ENCODE data around the gene COQ10B.

COQ10B gene

GRCh38 chr2:197514754-197515153, 61.4 kb downstream of the COQ10B start:
- no peaks in the 10 kb centered on the region for H3K9me3 ChIP-seq (ENCODE audit: control insufficient read depth, low read length)
- no peak overlapping the region for H3K9ac ChIP-seq
- peak overlapping the region; percentile 85 for H3K4me2 ChIP-seq (ENCODE audit: low read length)
- H3K4me3 ChIP-seq (ENCODE audit: low read depth, low read length), result peak overlapping the region; percentile 70
- H3K36me3 ChIP-seq (ENCODE audit: control insufficient read depth, insufficient read depth, low read length), result no peaks in the 10 kb centered on the region
- peaks cover 40% of the 10 kb centered on the region for H3K79me2 ChIP-seq
- peak overlapping the region; percentile 92 for H3K27ac ChIP-seq
- H3K4me1 ChIP-seq, result peaks cover 10% of the 10 kb centered on the region
- H3K27me3 ChIP-seq (ENCODE audit: control insufficient read depth, insufficient read depth, low read length), result no peaks in the 10 kb centered on the region
- H2AFZ ChIP-seq, result peak overlapping the region; percentile 89
- TF ChIP-seq, protein P1, sequence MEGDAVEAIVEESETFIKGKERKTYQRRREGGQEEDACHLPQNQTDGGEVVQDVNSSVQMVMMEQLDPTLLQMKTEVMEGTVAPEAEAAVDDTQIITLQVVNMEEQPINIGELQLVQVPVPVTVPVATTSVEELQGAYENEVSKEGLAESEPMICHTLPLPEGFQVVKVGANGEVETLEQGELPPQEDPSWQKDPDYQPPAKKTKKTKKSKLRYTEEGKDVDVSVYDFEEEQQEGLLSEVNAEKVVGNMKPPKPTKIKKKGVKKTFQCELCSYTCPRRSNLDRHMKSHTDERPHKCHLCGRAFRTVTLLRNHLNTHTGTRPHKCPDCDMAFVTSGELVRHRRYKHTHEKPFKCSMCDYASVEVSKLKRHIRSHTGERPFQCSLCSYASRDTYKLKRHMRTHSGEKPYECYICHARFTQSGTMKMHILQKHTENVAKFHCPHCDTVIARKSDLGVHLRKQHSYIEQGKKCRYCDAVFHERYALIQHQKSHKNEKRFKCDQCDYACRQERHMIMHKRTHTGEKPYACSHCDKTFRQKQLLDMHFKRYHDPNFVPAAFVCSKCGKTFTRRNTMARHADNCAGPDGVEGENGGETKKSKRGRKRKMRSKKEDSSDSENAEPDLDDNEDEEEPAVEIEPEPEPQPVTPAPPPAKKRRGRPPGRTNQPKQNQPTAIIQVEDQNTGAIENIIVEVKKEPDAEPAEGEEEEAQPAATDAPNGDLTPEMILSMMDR (IDR thresholded peaks at IDR 0.05), result no peak

- H3K9ac ChIP-seq, result peak overlapping the region; percentile 22
- peak overlapping the region; percentile 85 for H3K4me2 ChIP-seq (ENCODE audit: low read length)
- TF ChIP-seq, protein P1 (IDR thresholded peaks at IDR 0.05), result no peak
- H3K79me2 ChIP-seq, result peaks cover 40% of the 10 kb centered on the region
- peaks cover 10% of the 10 kb centered on the region for H3K4me1 ChIP-seq
- H3K4me3 ChIP-seq (ENCODE audit: low read depth, low read length), result peak overlapping the region; percentile 70
- no peaks in the 10 kb centered on the region for H3K36me3 ChIP-seq (ENCODE audit: control insufficient read depth, insufficient read depth, low read length)
- H3K27ac ChIP-seq, result peak overlapping the region; percentile 92
- H2AFZ ChIP-seq, result peak overlapping the region; percentile 89
- H3K9me3 ChIP-seq (ENCODE audit: control insufficient read depth, low read length), result no peaks in the 10 kb centered on the region
- no peaks in the 10 kb centered on the region for H3K27me3 ChIP-seq (ENCODE audit: control insufficient read depth, insufficient read depth, low read length)
Observed at GRCh38 chr2:197515315-197515738, 62.0 kb downstream of the COQ10B start.

DNA sequence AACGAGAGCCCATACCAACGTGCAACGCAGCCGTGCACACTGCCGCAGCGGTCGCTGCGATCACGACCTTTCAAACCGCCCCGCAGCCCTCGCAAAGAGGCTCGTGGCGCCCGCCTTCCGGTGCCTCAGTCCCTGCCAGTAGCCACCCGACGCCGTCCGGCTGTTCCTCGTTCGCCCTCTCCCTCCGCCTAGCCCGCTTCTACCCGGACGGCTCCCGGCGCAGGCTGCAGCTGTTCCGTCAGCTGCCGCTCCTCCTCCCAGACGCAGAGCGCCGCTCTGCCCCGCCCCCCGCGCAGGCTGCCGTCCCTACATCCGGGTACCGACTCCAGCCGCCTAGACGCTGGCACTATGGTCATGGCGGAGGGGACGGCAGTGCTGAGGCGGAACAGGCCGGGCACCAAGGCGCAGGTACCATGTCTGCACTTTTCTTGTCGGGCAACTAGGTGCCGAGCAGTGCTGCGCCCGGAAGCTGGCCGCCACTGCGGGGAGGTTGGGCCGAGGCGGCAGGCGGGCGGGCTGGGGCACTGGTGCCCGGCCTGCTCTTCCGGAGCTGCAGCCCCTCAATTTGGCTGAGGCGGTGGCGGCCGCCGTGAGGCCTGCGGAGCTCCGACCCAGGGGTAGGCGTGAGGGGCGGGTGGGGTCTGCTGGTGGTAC, 62.5 kb downstream of the COQ10B start, which contains the start of gene MOB4:
TSS of gene MOB4 (plus strand) at position 328 of the 654 bp plus-strand sequence. CDS start at position 349, 21 bp downstream.
- Histone ChIP-seq H3K36me3 (ENCODE audit: control insufficient read depth, insufficient read depth, low read length) (no peaks in the 10 kb centered on the region), H3K79me2 (peaks cover 41% of the 10 kb centered on the region), H3K9me3 (ENCODE audit: control insufficient read depth, low read length) (no peaks in the 10 kb centered on the region), H3K27ac (peak within 1 kb of the TSS; percentile 92), H2AFZ (peak within 1 kb of the TSS; percentile 89), H3K4me1 (peaks cover 10% of the 10 kb centered on the region), H3K9ac (peak within 1 kb of the TSS; percentile 95), H3K4me2 (ENCODE audit: low read length) (peak within 1 kb of the TSS; percentile 85), H3K4me3 (ENCODE audit: low read depth, low read length) (peak within 1 kb of the TSS; percentile 70), H3K27me3 (ENCODE audit: control insufficient read depth, insufficient read depth, low read length) (no peaks in the 10 kb centered on the region)
- TF ChIP-seq, protein P1 (IDR thresholded peaks at IDR 0.05), result no peak

GRCh38 chr2:197516393-197516761, 63.0 kb downstream of the COQ10B start:
- H3K9me3 ChIP-seq (ENCODE audit: control insufficient read depth, low read length), result no peaks in the 10 kb centered on the region
- H3K4me3 ChIP-seq (ENCODE audit: low read depth, low read length), result peak overlapping the region; percentile 70
- H2AFZ ChIP-seq, result peak overlapping the region; percentile 89
- peak overlapping the region; percentile 92 for H3K27ac ChIP-seq
- peak overlapping the region; percentile 95 for H3K9ac ChIP-seq
- H3K79me2 ChIP-seq, result peaks cover 45% of the 10 kb centered on the region
- H3K4me1 ChIP-seq, result peaks cover 10% of the 10 kb centered on the region
- H3K27me3 ChIP-seq (ENCODE audit: control insufficient read depth, insufficient read depth, low read length), result no peaks in the 10 kb centered on the region
- H3K36me3 ChIP-seq (ENCODE audit: control insufficient read depth, insufficient read depth, low read length), result no peaks in the 10 kb centered on the region
- peak overlapping the region; percentile 85 for H3K4me2 ChIP-seq (ENCODE audit: low read length)
- TF ChIP-seq, protein P1 (IDR thresholded peaks at IDR 0.05), result no peak

GRCh38 chr2:197517150-197517549, 63.8 kb downstream of the COQ10B start:
- Histone ChIP-seq H2AFZ (no peak overlapping the region), H3K9me3 (ENCODE audit: control insufficient read depth, low read length) (no peaks in the 10 kb centered on the region), H3K27ac (no peak overlapping the region), H3K36me3 (ENCODE audit: control insufficient read depth, insufficient read depth, low read length) (no peaks in the 10 kb centered on the region), H3K79me2 (peaks cover 51% of the 10 kb centered on the region), H3K4me1 (peaks cover 10% of the 10 kb centered on the region), H3K27me3 (ENCODE audit: control insufficient read depth, insufficient read depth, low read length) (no peaks in the 10 kb centered on the region), H3K4me3 (ENCODE audit: low read depth, low read length) (peak overlapping the region; percentile 70), H3K9ac (no peak overlapping the region), H3K4me2 (ENCODE audit: low read length) (peak overlapping the region; percentile 85)
- TF ChIP-seq, protein P1 (IDR thresholded peaks at IDR 0.05), result no peak

All from parathyroid adenoma (tissue), 2 donors.